GM12878 (cell line): ENCODE measurements around the gene NAB1. TPM values are rescaled to one million over a fixed set of nuclear protein-coding genes. Genes with fewer than 3 reads are reported as not detected.

Experiments
- ATAC-seq: fragments of 200-7000 bp; cut with Tn5 transposase; 3 replicates; pipeline ENCODE4 v1.9.1; 2020; ENCODE audit warnings: mild to moderate bottlenecking, moderate library complexity
- BruUV-seq: library from RNA; stranded (reverse); fragments of 400-500 nt; replicated peaks from 2 replicates; lab custom pipeline; 2021; lab: Mats Ljungman, UMichigan
- CTCF ChIA-PET: fragments of 300-600 bp; sonication (Branson Sonifier 250); formaldehyde crosslinking; extraction: SDS; loops from one replicate; lab custom pipeline; 2021; ENCODE audit warnings: inconsistent platforms; lab: Yijun Ruan, JAX
- POLR2A ChIA-PET: fragments of 350-600 bp; formaldehyde crosslinking; extraction: SDS; loops from one replicate; lab custom pipeline; 2021; ENCODE audit warnings: inconsistent platforms; lab: Charles Lee
- RAD21 ChIA-PET: fragments of 300-600 bp; sonication (Branson Sonifier 250); formaldehyde crosslinking; loops from one replicate; lab custom pipeline; 2023; ENCODE audit warnings: antibody characterized with exemption; ENCODE audit not compliant: unreplicated experiment; lab: Charles Lee
- SMC1A ChIA-PET: fragments of 300-600 bp; sonication (Branson Sonifier 250); formaldehyde crosslinking; loops from one replicate; lab custom pipeline; 2023; ENCODE audit not compliant: unreplicated experiment, uncharacterized antibody; lab: Charles Lee
- DNase-seq: peaks from one replicate; pipeline ENCODE4 v3.0.0-alpha.2; 2011; ENCODE audit warnings: low read depth, low spot score
- FAIRE-seq: peaks from 3 replicates; lab custom pipeline; 2011; peaks lifted over from hg19 to GRCh38; lab: Jason Lieb, UNC
- H2AFZ ChIP-seq: 2 replicates; pipeline ENCODE4 v1.6.0; 2011; ENCODE audit warnings: low read depth, low read length, control low read depth; ENCODE audit not compliant: control insufficient read depth
- H3K27ac ChIP-seq: 2 replicates; pipeline ENCODE4 v1.5.1; 2011; ENCODE audit warnings: control low read depth; ENCODE audit not compliant: control insufficient read depth, insufficient read depth
- H3K27me3 ChIP-seq, 2 experiments: replicated peaks in 1 of 2; 2 replicates each; pipeline versions ENCODE4 v1.6.0 to v1.6.1; 2011; ENCODE audit warnings: low read length in 1 of 2; ENCODE audit not compliant: control insufficient read depth in 2 of 2, insufficient read depth in 2 of 2
- H3K36me3 ChIP-seq, 2 experiments: 2 replicates each; pipeline ENCODE4 v1.5.1; 2011; ENCODE audit warnings: low read length in 1 of 2; ENCODE audit not compliant: control insufficient read depth in 2 of 2, insufficient read depth in 2 of 2
- H3K4me1 ChIP-seq: 2 replicates; pipeline ENCODE4 v1.6.1; 2011; ENCODE audit warnings: mild to moderate bottlenecking, low read length, moderate library complexity, mixed read lengths; ENCODE audit not compliant: control insufficient read depth, insufficient read depth
- H3K4me2 ChIP-seq: 2 replicates; pipeline ENCODE4 v1.6.0; 2011; ENCODE audit warnings: control low read depth; ENCODE audit not compliant: control insufficient read depth, insufficient read depth
- H3K4me3 ChIP-seq: fragments of 200-600 bp; sonication (generic); 2 replicates; pipeline ENCODE4 v1.5.1; 2016
- H3K79me2 ChIP-seq: 2 replicates; pipeline ENCODE4 v1.6.0; 2011; ENCODE audit warnings: low read length; ENCODE audit not compliant: control insufficient read depth, insufficient read depth
- H3K9ac ChIP-seq: 2 replicates; pipeline ENCODE4 v1.8.0; 2011; ENCODE audit warnings: low read length, control low read depth, mixed read lengths; ENCODE audit not compliant: control insufficient read depth, insufficient read depth
- H3K9me3 ChIP-seq: replicated peaks from 3 replicates; pipeline ENCODE4 v1.5.1; 2011; ENCODE audit warnings: mild to moderate bottlenecking, low read length; ENCODE audit not compliant: control insufficient read depth, insufficient read depth
- H4K20me1 ChIP-seq: 2 replicates; pipeline ENCODE4 v1.6.0; 2011; ENCODE audit not compliant: control insufficient read depth, insufficient read depth
- FOS ChIP-seq: IDR thresholded peaks from 3 replicates; pipeline ENCODE4 v1.6.1; 2011; ENCODE audit warnings: borderline replicate concordance; ENCODE audit not compliant: insufficient read length; ENCODE audit errors: extremely low read depth
- HDGF ChIP-seq: fragments of 450-650 bp; IDR thresholded peaks from 2 replicates; pipeline ENCODE4 v1.6.1; 2016; ENCODE audit warnings: antibody characterized with exemption
- IRF4 ChIP-seq: IDR thresholded peaks from 2 replicates; pipeline ENCODE4 v1.6.1; 2011; ENCODE audit warnings: low read depth, low read length
- MEF2B ChIP-seq: fragments of 450-650 bp; IDR thresholded peaks from 2 replicates; pipeline ENCODE4 v1.6.1; 2018; ENCODE audit warnings: mild to moderate bottlenecking, moderate library complexity; ENCODE audit not compliant: partially characterized antibody, poor library complexity, severe bottlenecking
- MXI1 ChIP-seq: fragments of 150-350 bp; IDR thresholded peaks from 2 replicates; pipeline ENCODE4 v1.6.1; 2011; ENCODE audit warnings: low read depth, mild to moderate bottlenecking, inconsistent platforms, low read length, improper control_type of control experiment
- MYC ChIP-seq: IDR thresholded peaks from 2 replicates; pipeline ENCODE4 v1.6.1; 2011; ENCODE audit warnings: mild to moderate bottlenecking, low read length, moderate library complexity, inconsistent platforms; ENCODE audit not compliant: insufficient read depth, insufficient replicate concordance, insufficient read length, severe bottlenecking
- PML ChIP-seq: IDR thresholded peaks from 2 replicates; pipeline ENCODE4 v1.6.1; 2012; ENCODE audit warnings: low read length, inconsistent platforms
- SIN3A ChIP-seq: IDR thresholded peaks from 2 replicates; pipeline ENCODE4 v1.6.1; 2012; ENCODE audit warnings: low read depth, low read length, improper control_type of control experiment
- SKIL ChIP-seq: fragments of 450-650 bp; IDR thresholded peaks from 2 replicates; pipeline ENCODE4 v1.6.1; 2017; ENCODE audit warnings: mild to moderate bottlenecking, low read depth, inconsistent platforms; ENCODE audit not compliant: poor library complexity, severe bottlenecking
- SREBF2 ChIP-seq: IDR thresholded peaks from 2 replicates; pipeline ENCODE4 v1.6.1; 2012; ENCODE audit warnings: mild to moderate bottlenecking, low read length
- TAF1 ChIP-seq: IDR thresholded peaks from 2 replicates; pipeline ENCODE4 v1.6.1; 2011; ENCODE audit warnings: mild to moderate bottlenecking, low read depth, low read length, borderline replicate concordance
- YBX1 ChIP-seq: fragments of 450-650 bp; IDR thresholded peaks from 2 replicates; pipeline ENCODE4 v1.6.1; 2016; ENCODE audit warnings: antibody characterized with exemption
- ZNF217 ChIP-seq: fragments of 450-650 bp; IDR thresholded peaks from 2 replicates; pipeline ENCODE4 v1.6.1; 2017; ENCODE audit warnings: antibody characterized with exemption, mild to moderate bottlenecking
- WGBS: methylation state at CpG from one replicate; pipeline ENCODE4 v1.1.6; 2016; ENCODE audit warnings: low lambda C conversion rate; ENCODE audit not compliant: insufficient replicate concordance, insufficient coverage; ENCODE audit errors: missing lambda C conversion rate; 5-methylcytosine and 5-hydroxymethylcytosine counted together
- in situ Hi-C: fragments of 300-500 bp; cut with MboI; formaldehyde crosslinking; loops from 9 replicates; pipeline ENCODE4 v1.14.3; 2018; ENCODE audit warnings: mixed read lengths
- intact Hi-C: fragments of 100-400 bp; cut with micrococcal nuclease; formaldehyde crosslinking; loops from one replicate; pipeline ENCODE4 v1.14.2; 2022; ENCODE audit not compliant: unreplicated experiment
- polyA plus RNA-seq, 11 experiments: library from polyadenylated mRNA; depleted of rRNA in 4 of 11; unstranded in 6 of 11; stranded (reverse) in 5 of 11; fragments of >200 nt; fragmentation: Nextera tagmentation in 4 of 11; fragmentation: Illumina TruSeq in 1 of 11; extraction: Ambion mirVana in 4 of 11; extraction: Trizol in 1 of 11; gene quantifications; 1 replicate in 1 of 11; 2 replicates in 10 of 11; pipeline versions ENCODE4 v1.2.1 to v1.2.3, GENCODE V29; 2011 to 2016; ENCODE audit warnings: inconsistent platforms in 2 of 11, missing spikeins in 2 of 11, low read depth in 1 of 11
- total RNA-seq, 4 experiments: library from RNA; depleted of rRNA in 3 of 4; stranded (reverse); fragments of >200 nt in 3 of 4; fragmentation: Illumina TruSeq in 1 of 4; extraction: Trizol in 1 of 4; gene quantifications; 2 replicates each; pipeline versions ENCODE4 v1.2.1 to v1.2.3, GENCODE V29; 2013 to 2021
- TF ChIP-seq, protein P1 (sequence below): fragments of 450-650 bp; IDR thresholded peaks from 2 replicates; pipeline ENCODE4 v1.6.1; 2017; ENCODE audit warnings: mild to moderate bottlenecking, moderate library complexity
- TF ChIP-seq, protein P2 (sequence below): fragments of 450-650 bp; IDR thresholded peaks from 2 replicates; pipeline ENCODE4 v1.6.1; 2017; ENCODE audit warnings: antibody characterized with exemption, mild to moderate bottlenecking, moderate library complexity

The NAB1 gene
- total and polyA plus RNA-seq, 10 of the 15 experiments (the other 5 are each of a cell fraction or from before 2014, with no cell fraction given) = 4.5 to 39.6 (median 23.0) TPM

- no peaks in the 10 kb centered on the region for H3K79me2 ChIP-seq
- CTCF ChIA-PET = interaction anchor here (0.9 to 1.8 kb wide), 6 partner anchors 9 to 81 kb away, joined by 3 to 4 read pairs (median 4); no protein-coding TSS in a partner anchor
- no peak for DNase-seq
- RAD21 ChIA-PET = interaction anchor here (0.6 to 2.9 kb wide), 3 partner anchors 13 to 72 kb away, joined by 3 to 17 read pairs (median 3); no protein-coding TSS in a partner anchor
- SMC1A ChIA-PET = interaction anchor here (0.6 to 8.8 kb wide), 7 partner anchors 8 to 320 kb away, joined by 3 to 127 read pairs (median 4); no protein-coding TSS in a partner anchor
- peaks cover 26% of the 10 kb centered on the region for H3K4me1 ChIP-seq
- ATAC-seq = no peak
- POLR2A ChIA-PET = interaction anchor here (0.5 to 1.2 kb wide), 2 partner anchors 18 to 40 kb away, joined by 3 read pairs; no protein-coding TSS in a partner anchor
- H4K20me1 ChIP-seq = no peaks in the 10 kb centered on the region
- intact Hi-C loops (no loop called here), in situ Hi-C loops (no loop called here)
- no peak overlapping the region for H2AFZ ChIP-seq
- H3K4me2 ChIP-seq = no peak overlapping the region
- no peak overlapping the region for H3K27ac ChIP-seq
- WGBS = 100% methylated on average over 1 of the region's 1 CpG
- H3K36me3 ChIP-seq = no peaks in the 10 kb centered on the region
- FAIRE-seq = no peak
- no peaks in the 10 kb centered on the region for H3K9me3 ChIP-seq
- no peak overlapping the region for H3K9ac ChIP-seq
- no TSS peak for BruUV-seq
- H3K4me3 ChIP-seq = no peak overlapping the region
- H3K27me3 ChIP-seq = no peaks in the 10 kb centered on the region
- TF ChIP-seq MXI1 (no peak), SIN3A (no peak), IRF4 (no peak), MYC (no peak), FOS (no peak), SKIL (no peak), YBX1 (no peak), MEF2B (no peak), TAF1 (no peak), SREBF2 (no peak), ZNF217 (no peak), HDGF (no peak), PML (no peak)
- TF ChIP-seq, protein P1, sequence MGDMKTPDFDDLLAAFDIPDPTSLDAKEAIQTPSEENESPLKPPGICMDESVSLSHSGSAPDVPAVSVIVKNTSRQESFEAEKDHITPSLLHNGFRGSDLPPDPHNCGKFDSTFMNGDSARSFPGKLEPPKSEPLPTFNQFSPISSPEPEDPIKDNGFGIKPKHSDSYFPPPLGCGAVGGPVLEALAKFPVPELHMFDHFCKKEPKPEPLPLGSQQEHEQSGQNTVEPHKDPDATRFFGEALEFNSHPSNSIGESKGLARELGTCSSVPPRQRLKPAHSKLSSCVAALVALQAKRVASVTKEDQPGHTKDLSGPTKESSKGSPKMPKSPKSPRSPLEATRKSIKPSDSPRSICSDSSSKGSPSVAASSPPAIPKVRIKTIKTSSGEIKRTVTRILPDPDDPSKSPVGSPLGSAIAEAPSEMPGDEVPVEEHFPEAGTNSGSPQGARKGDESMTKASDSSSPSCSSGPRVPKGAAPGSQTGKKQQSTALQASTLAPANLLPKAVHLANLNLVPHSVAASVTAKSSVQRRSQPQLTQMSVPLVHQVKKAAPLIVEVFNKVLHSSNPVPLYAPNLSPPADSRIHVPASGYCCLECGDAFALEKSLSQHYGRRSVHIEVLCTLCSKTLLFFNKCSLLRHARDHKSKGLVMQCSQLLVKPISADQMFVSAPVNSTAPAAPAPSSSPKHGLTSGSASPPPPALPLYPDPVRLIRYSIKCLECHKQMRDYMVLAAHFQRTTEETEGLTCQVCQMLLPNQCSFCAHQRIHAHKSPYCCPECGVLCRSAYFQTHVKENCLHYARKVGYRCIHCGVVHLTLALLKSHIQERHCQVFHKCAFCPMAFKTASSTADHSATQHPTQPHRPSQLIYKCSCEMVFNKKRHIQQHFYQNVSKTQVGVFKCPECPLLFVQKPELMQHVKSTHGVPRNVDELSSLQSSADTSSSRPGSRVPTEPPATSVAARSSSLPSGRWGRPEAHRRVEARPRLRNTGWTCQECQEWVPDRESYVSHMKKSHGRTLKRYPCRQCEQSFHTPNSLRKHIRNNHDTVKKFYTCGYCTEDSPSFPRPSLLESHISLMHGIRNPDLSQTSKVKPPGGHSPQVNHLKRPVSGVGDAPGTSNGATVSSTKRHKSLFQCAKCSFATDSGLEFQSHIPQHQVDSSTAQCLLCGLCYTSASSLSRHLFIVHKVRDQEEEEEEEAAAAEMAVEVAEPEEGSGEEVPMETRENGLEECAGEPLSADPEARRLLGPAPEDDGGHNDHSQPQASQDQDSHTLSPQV = no peak
- TF ChIP-seq, protein P2, sequence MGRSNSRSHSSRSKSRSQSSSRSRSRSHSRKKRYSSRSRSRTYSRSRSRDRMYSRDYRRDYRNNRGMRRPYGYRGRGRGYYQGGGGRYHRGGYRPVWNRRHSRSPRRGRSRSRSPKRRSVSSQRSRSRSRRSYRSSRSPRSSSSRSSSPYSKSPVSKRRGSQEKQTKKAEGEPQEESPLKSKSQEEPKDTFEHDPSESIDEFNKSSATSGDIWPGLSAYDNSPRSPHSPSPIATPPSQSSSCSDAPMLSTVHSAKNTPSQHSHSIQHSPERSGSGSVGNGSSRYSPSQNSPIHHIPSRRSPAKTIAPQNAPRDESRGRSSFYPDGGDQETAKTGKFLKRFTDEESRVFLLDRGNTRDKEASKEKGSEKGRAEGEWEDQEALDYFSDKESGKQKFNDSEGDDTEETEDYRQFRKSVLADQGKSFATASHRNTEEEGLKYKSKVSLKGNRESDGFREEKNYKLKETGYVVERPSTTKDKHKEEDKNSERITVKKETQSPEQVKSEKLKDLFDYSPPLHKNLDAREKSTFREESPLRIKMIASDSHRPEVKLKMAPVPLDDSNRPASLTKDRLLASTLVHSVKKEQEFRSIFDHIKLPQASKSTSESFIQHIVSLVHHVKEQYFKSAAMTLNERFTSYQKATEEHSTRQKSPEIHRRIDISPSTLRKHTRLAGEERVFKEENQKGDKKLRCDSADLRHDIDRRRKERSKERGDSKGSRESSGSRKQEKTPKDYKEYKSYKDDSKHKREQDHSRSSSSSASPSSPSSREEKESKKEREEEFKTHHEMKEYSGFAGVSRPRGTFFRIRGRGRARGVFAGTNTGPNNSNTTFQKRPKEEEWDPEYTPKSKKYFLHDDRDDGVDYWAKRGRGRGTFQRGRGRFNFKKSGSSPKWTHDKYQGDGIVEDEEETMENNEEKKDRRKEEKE = no peak
Observed at GRCh38 chr2:190716176-190716807, 67.4 kb downstream of the NAB1 start.
